ENCODE results near the gene CDK2.

CDK2 gene

GRCh38 chr12:55965941-55966407 is 656 bp upstream of the CDK2 start, which contains the start of gene PMEL:
TSS of gene PMEL (minus strand) at chr12:55966042. CDS start at chr12:55966011, 31 bp downstream.
- Histone ChIP-seq H3K36me3 (ENCODE audit: control insufficient read depth in 2 of 2, insufficient read depth in 2 of 2, low read length in 2 of 2) (no peaks in the 10 kb centered on the region), H3K4me1 (ENCODE audit: control insufficient read depth, insufficient read depth, low read length) (peaks cover 18% of the 10 kb centered on the region), H3K9me3 (ENCODE audit: control insufficient read depth in 2 of 2, low read length in 2 of 2) (no peaks in the 10 kb centered on the region), H3K27me3 (ENCODE audit: control insufficient read depth in 1 of 2, insufficient read depth in 2 of 2, low read length in 2 of 2) (no peaks in the 10 kb centered on the region), H3K9ac (ENCODE audit: low read length in 2 of 2) (peak within 1 kb of the TSS; percentile 83 to 92), H3K27ac (ENCODE audit: low read length) (peak within 1 kb of the TSS; percentile 64), H3K4me3 (ENCODE audit: low read length in 2 of 2) (peak within 1 kb of the TSS; percentile 90 to 96)

GRCh38 chr12:55969356-55969755 is 2.7 kb downstream of the CDK2 start:
- H3K4me1 ChIP-seq (ENCODE audit: control insufficient read depth, insufficient read depth, low read length), result peaks cover 18% of the 10 kb centered on the region
- no peaks in the 10 kb centered on the region for H3K27me3 ChIP-seq (ENCODE audit: control insufficient read depth in 1 of 2, insufficient read depth in 2 of 2, low read length in 2 of 2)
- no peaks in the 10 kb centered on the region for H3K9me3 ChIP-seq (ENCODE audit: control insufficient read depth in 2 of 2, low read length in 2 of 2)
- H3K9ac ChIP-seq (ENCODE audit: low read length in 2 of 2), result no peak overlapping the region
- H3K27ac ChIP-seq (ENCODE audit: low read length), result no peak overlapping the region
- H3K4me3 ChIP-seq (ENCODE audit: low read length in 2 of 2), result no peak overlapping the region
- peaks cover 0 to 2% of the 10 kb centered on the region in 2 donors for H3K36me3 ChIP-seq (ENCODE audit: control insufficient read depth in 2 of 2, insufficient read depth in 2 of 2, low read length in 2 of 2)

GRCh38 chr12:55970775-55971174 is 4.1 kb downstream of the CDK2 start:
- H3K36me3 ChIP-seq (ENCODE audit: control insufficient read depth in 2 of 2, insufficient read depth in 2 of 2, low read length in 2 of 2), result peaks cover 0 to 2% of the 10 kb centered on the region in 2 donors
- H3K9me3 ChIP-seq (ENCODE audit: control insufficient read depth in 2 of 2, low read length in 2 of 2), result no peaks in the 10 kb centered on the region

GRCh38 chr12:55972042-55972441 is 5.4 kb downstream of the CDK2 start:
- Histone ChIP-seq H3K36me3 (ENCODE audit: control insufficient read depth in 2 of 2, insufficient read depth in 2 of 2, low read length in 2 of 2) (peaks cover 0 to 2% of the 10 kb centered on the region in 2 donors), H3K27ac (ENCODE audit: low read length) (peak overlapping the region; percentile 90), H3K4me3 (ENCODE audit: low read length in 2 of 2) (peak overlapping the region in 1 of 2 donors; percentile 30), H3K9ac (ENCODE audit: low read length in 2 of 2) (peak overlapping the region in 1 of 2 donors; percentile 71), H3K27me3 (ENCODE audit: control insufficient read depth in 1 of 2, insufficient read depth in 2 of 2, low read length in 2 of 2) (no peaks in the 10 kb centered on the region), H3K9me3 (ENCODE audit: control insufficient read depth in 2 of 2, low read length in 2 of 2) (no peaks in the 10 kb centered on the region), H3K4me1 (ENCODE audit: control insufficient read depth, insufficient read depth, low read length) (peaks cover 22% of the 10 kb centered on the region)

More at GRCh38 chr12:55970775-55971174, 4.1 kb downstream of the CDK2 start:
- peaks cover 26% of the 10 kb centered on the region for H3K4me1 ChIP-seq (ENCODE audit: control insufficient read depth, insufficient read depth, low read length)
- H3K27me3 ChIP-seq (ENCODE audit: control insufficient read depth in 1 of 2, insufficient read depth in 2 of 2, low read length in 2 of 2), result no peaks in the 10 kb centered on the region
- no peak overlapping the region for H3K9ac ChIP-seq (ENCODE audit: low read length in 2 of 2)
- no peak overlapping the region for H3K4me3 ChIP-seq (ENCODE audit: low read length in 2 of 2)
- H3K27ac ChIP-seq (ENCODE audit: low read length), result no peak overlapping the region

GRCh38 chr12:55972456-55972855 is 5.8 kb downstream of the CDK2 start:
- Histone ChIP-seq H3K27me3 (ENCODE audit: control insufficient read depth in 1 of 2, insufficient read depth in 2 of 2, low read length in 2 of 2) (no peaks in the 10 kb centered on the region), H3K4me3 (ENCODE audit: low read length in 2 of 2) (peak overlapping the region; percentile 76 to 90), H3K4me1 (ENCODE audit: control insufficient read depth, insufficient read depth, low read length) (peaks cover 18% of the 10 kb centered on the region), H3K9ac (ENCODE audit: low read length in 2 of 2) (peak overlapping the region; percentile 71 to 86), H3K27ac (ENCODE audit: low read length) (peak overlapping the region; percentile 90), H3K36me3 (ENCODE audit: control insufficient read depth in 2 of 2, insufficient read depth in 2 of 2, low read length in 2 of 2) (peaks cover 0 to 2% of the 10 kb centered on the region in 2 donors), H3K9me3 (ENCODE audit: control insufficient read depth in 2 of 2, low read length in 2 of 2) (no peaks in the 10 kb centered on the region)

GRCh38 chr12:55972911-55973598 is 6.4 kb downstream of the CDK2 start:
- Histone ChIP-seq H3K9me3 (ENCODE audit: control insufficient read depth in 2 of 2, low read length in 2 of 2) (no peaks in the 10 kb centered on the region), H3K27me3 (ENCODE audit: control insufficient read depth in 1 of 2, insufficient read depth in 2 of 2, low read length in 2 of 2) (no peaks in the 10 kb centered on the region), H3K4me1 (ENCODE audit: control insufficient read depth, insufficient read depth, low read length) (peaks cover 15% of the 10 kb centered on the region), H3K27ac (ENCODE audit: low read length) (peak overlapping the region; percentile 90), H3K36me3 (ENCODE audit: control insufficient read depth in 2 of 2, insufficient read depth in 2 of 2, low read length in 2 of 2) (peaks cover 0 to 2% of the 10 kb centered on the region in 2 donors), H3K4me3 (ENCODE audit: low read length in 2 of 2) (peak overlapping the region; percentile 76 to 90), H3K9ac (ENCODE audit: low read length in 2 of 2) (peak overlapping the region; percentile 71 to 86)

DNA sequence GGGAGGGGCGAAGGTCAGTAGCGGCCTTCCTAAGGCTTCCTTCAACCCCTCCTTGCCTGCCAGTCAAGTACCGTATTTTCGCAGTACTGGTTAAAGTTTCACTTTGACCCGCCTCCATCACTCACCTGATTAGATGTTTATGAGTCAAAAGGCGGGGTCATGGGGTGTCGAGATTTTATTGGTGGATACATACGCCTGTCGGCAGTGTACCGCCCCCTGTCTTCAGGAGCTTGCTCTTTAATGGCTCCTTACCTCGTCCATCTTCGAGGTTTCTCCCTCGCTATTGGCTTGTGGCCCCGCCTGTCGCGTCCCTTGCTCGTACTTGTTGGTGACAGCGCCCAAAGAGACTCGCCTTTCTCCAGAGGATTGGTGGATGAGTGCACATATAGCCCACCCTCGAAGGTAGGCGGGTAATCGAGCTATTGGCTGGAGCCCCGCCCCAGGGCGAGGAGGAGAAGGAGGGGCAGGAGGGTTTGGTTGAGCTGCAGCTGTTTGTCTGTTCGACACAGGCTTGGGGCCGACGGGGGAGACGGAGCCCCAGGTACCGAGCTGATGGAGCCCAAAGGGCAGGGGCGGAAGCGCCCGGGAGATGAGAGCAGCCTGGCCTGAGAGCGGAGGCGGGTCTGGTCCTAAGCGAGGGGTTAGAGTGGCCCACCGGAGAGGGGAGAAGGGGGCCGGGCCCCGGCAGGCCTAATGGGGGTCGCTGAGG is 7.1 kb downstream of the CDK2 start, which contains the start of gene RAB5B:
Gene RAB5B (plus strand): TSS at position 480 of the 709 bp plus-strand sequence. CDS start 12,883 bp downstream, outside the sequence.
- peak within 1 kb of the TSS; percentile 77 to 90 for H3K4me3 ChIP-seq (ENCODE audit: low read length in 2 of 2)
- peaks cover 15% of the 10 kb centered on the region for H3K4me1 ChIP-seq (ENCODE audit: control insufficient read depth, insufficient read depth, low read length)

GRCh38 chr12:55974308-55974730 is 7.7 kb downstream of the CDK2 start:
- peaks cover 15% of the 10 kb centered on the region for H3K4me1 ChIP-seq (ENCODE audit: control insufficient read depth, insufficient read depth, low read length)
- H3K27me3 ChIP-seq (ENCODE audit: control insufficient read depth in 1 of 2, insufficient read depth in 2 of 2, low read length in 2 of 2), result no peaks in the 10 kb centered on the region
- H3K4me3 ChIP-seq (ENCODE audit: low read length in 2 of 2), result peak overlapping the region; percentile 77 to 90
- H3K9ac ChIP-seq (ENCODE audit: low read length in 2 of 2), result peak overlapping the region; percentile 94 to 98
- peaks cover 0 to 4% of the 10 kb centered on the region in 2 donors for H3K36me3 ChIP-seq (ENCODE audit: control insufficient read depth in 2 of 2, insufficient read depth in 2 of 2, low read length in 2 of 2)
- no peaks in the 10 kb centered on the region for H3K9me3 ChIP-seq (ENCODE audit: control insufficient read depth in 2 of 2, low read length in 2 of 2)
- H3K27ac ChIP-seq (ENCODE audit: low read length), result peak overlapping the region; percentile 94

More for the DNA sequence above, 7.1 kb downstream of the CDK2 start, which contains the start of gene RAB5B:
- H3K27me3 ChIP-seq (ENCODE audit: control insufficient read depth in 1 of 2, insufficient read depth in 2 of 2, low read length in 2 of 2), result no peaks in the 10 kb centered on the region
- H3K9me3 ChIP-seq (ENCODE audit: control insufficient read depth in 2 of 2, low read length in 2 of 2), result no peaks in the 10 kb centered on the region
- H3K27ac ChIP-seq (ENCODE audit: low read length), result peak within 1 kb of the TSS; percentile 94
- H3K9ac ChIP-seq (ENCODE audit: low read length in 2 of 2), result peak within 1 kb of the TSS; percentile 94 to 98
- peaks cover 0 to 4% of the 10 kb centered on the region in 2 donors for H3K36me3 ChIP-seq (ENCODE audit: control insufficient read depth in 2 of 2, insufficient read depth in 2 of 2, low read length in 2 of 2)

- Histone ChIP-seq H3K27me3 (ENCODE audit: control insufficient read depth in 1 of 2, insufficient read depth in 2 of 2, low read length in 2 of 2) (no peaks in the 10 kb centered on the region), H3K36me3 (ENCODE audit: control insufficient read depth in 2 of 2, insufficient read depth in 2 of 2, low read length in 2 of 2) (peaks cover 3 to 4% of the 10 kb centered on the region in 2 donors), H3K4me3 (ENCODE audit: low read length in 2 of 2) (no peak overlapping the region), H3K27ac (ENCODE audit: low read length) (no peak overlapping the region), H3K4me1 (ENCODE audit: control insufficient read depth, insufficient read depth, low read length) (peaks cover 15% of the 10 kb centered on the region), H3K9me3 (ENCODE audit: control insufficient read depth in 2 of 2, low read length in 2 of 2) (no peaks in the 10 kb centered on the region), H3K9ac (ENCODE audit: low read length in 2 of 2) (no peak overlapping the region)
Measured at GRCh38 chr12:55978393-55978792, 11.8 kb downstream of the CDK2 start.

GRCh38 chr12:55979069-55979468 is 12.4 kb downstream of the CDK2 start:
- H3K9ac ChIP-seq (ENCODE audit: low read length in 2 of 2), result no peak overlapping the region
- no peaks in the 10 kb centered on the region for H3K27me3 ChIP-seq (ENCODE audit: control insufficient read depth in 1 of 2, insufficient read depth in 2 of 2, low read length in 2 of 2)
- H3K36me3 ChIP-seq (ENCODE audit: control insufficient read depth in 2 of 2, insufficient read depth in 2 of 2, low read length in 2 of 2), result peaks cover 4 to 6% of the 10 kb centered on the region in 2 donors
- H3K9me3 ChIP-seq (ENCODE audit: control insufficient read depth in 2 of 2, low read length in 2 of 2), result no peaks in the 10 kb centered on the region
- peaks cover 15% of the 10 kb centered on the region for H3K4me1 ChIP-seq (ENCODE audit: control insufficient read depth, insufficient read depth, low read length)
- no peak overlapping the region for H3K4me3 ChIP-seq (ENCODE audit: low read length in 2 of 2)
- no peak overlapping the region for H3K27ac ChIP-seq (ENCODE audit: low read length)

Data from stomach smooth muscle (tissue), 2 donors.